SJCRH30 (cell line): ENCODE results near the gene EPB41L2. TPM values are rescaled to one million over a fixed set of nuclear protein-coding genes. Genes with fewer than 3 reads are reported as not detected.
"Not testable (repeated sequence)": the region's sequence is repeated elsewhere in the genome, so short reads cannot be mapped to it uniquely, and the experiment has no call there.

Experiments
- DNase-seq, 2 experiments: peaks; one replicate each; pipeline ENCODE4 v3.0.0-alpha.2; 2015 to 2020
- H3K27ac ChIP-seq: fragments of 250-450 bp; sonication (Bioruptor Pico); 2 replicates; pipeline ENCODE4 v1.5.1; 2020; ENCODE audit warnings: mild to moderate bottlenecking, moderate library complexity
- H3K27me3 ChIP-seq: fragments of 250-450 bp; sonication (Bioruptor Pico); 2 replicates; pipeline ENCODE4 v1.5.1; 2020; ENCODE audit warnings: mild to moderate bottlenecking, moderate library complexity
- H3K36me3 ChIP-seq: fragments of 250-450 bp; sonication (Bioruptor Pico); 2 replicates; pipeline ENCODE4 v1.5.1; 2020; ENCODE audit warnings: mild to moderate bottlenecking, moderate library complexity
- H3K4me1 ChIP-seq: fragments of 250-450 bp; sonication (Bioruptor Pico); 2 replicates; pipeline ENCODE4 v1.5.1; 2020; ENCODE audit warnings: mild to moderate bottlenecking, moderate library complexity
- H3K4me3 ChIP-seq: fragments of 250-450 bp; sonication (Bioruptor Pico); 2 replicates; pipeline ENCODE4 v1.5.1; 2020; ENCODE audit warnings: mild to moderate bottlenecking, moderate library complexity
- H3K9me3 ChIP-seq: fragments of 250-450 bp; sonication (Bioruptor Pico); replicated peaks from 2 replicates; pipeline ENCODE4 v1.5.1; 2020; ENCODE audit warnings: mild to moderate bottlenecking, moderate library complexity
- total RNA-seq: library from RNA; depleted of rRNA; stranded (reverse); fragments of >200 nt; shearing (Covaris generic); gene quantifications from 2 replicates; pipeline ENCODE4 v1.2.3, GENCODE V29; 2014

The EPB41L2 gene
- total RNA-seq, 1 experiment from 2014 or later = 95.9 TPM

GRCh38 chr6:130933712-130934200 lies 129.3 kb downstream of the EPB41L2 start:
- H3K36me3 ChIP-seq = peaks cover 2% of the 10 kb centered on the region; the same call in 1 of the 2 replicates
- no peak overlapping the region for H3K4me3 ChIP-seq
- H3K27me3 ChIP-seq = no peaks in the 10 kb centered on the region
- H3K9me3 ChIP-seq = no peaks in the 10 kb centered on the region
- H3K27ac ChIP-seq = no peak overlapping the region
- H3K4me1 ChIP-seq = peaks cover 42% of the 10 kb centered on the region
- peak; percentile 58 to 72 for DNase-seq

DNA sequence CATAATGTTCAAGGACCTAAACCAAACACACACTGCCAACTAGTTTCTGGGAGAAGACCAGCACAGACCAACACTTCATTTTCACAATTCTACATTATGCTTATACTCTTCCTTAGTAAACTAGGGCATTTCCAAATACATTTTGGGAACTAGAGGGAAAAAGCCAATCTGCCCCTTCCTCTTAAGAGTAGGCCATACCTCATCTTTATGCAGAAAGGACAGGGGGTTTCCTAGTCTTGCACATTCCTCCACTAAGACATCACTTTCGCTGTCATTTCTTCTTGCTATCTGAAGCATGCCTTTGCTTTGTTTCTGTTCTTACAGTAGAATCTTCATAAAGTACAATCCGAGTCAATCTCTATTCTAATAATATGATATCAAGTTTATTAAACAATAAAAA lies 130.1 kb downstream of the EPB41L2 start:
- H3K27ac ChIP-seq = no peak overlapping the region
- no peaks in the 10 kb centered on the region for H3K27me3 ChIP-seq
- H3K9me3 ChIP-seq = no peaks in the 10 kb centered on the region
- no peak overlapping the region for H3K4me3 ChIP-seq
- no peak for DNase-seq
- H3K4me1 ChIP-seq = peaks cover 34% of the 10 kb centered on the region
- H3K36me3 ChIP-seq = peaks cover 2% of the 10 kb centered on the region; the same call in 1 of the 2 replicates

DNA sequence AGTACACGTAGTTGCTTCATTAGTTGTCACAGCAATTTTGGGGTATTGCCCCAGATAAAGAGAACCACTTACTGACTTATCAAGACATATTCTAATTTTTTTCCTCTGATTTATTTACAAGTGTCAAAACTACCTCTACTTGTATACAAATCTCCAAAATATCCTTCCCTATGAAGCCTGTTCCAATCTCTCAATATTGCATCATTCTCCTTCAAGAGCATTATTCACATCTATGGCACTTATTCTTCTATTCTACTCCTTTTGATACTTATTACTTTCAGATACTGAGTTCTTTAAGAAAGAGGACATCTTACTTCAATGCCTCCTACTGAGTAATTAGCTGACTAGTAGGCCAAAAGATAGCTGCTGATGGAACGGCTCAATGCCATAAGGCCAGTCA lies 130.6 kb downstream of the EPB41L2 start:
- no peak overlapping the region for H3K4me3 ChIP-seq
- no peak for DNase-seq
- no peaks in the 10 kb centered on the region for H3K27me3 ChIP-seq
- H3K36me3 ChIP-seq = peaks cover 2% of the 10 kb centered on the region; the same call in 1 of the 2 replicates
- H3K27ac ChIP-seq = no peak overlapping the region
- H3K4me1 ChIP-seq = peaks cover 33% of the 10 kb centered on the region
- H3K9me3 ChIP-seq = no peaks in the 10 kb centered on the region

GRCh38 chr6:130931683-130932082 lies 131.4 kb downstream of the EPB41L2 start:
- Histone ChIP-seq H3K4me1 (peaks cover 38% of the 10 kb centered on the region), H3K9me3 (no peaks in the 10 kb centered on the region), H3K36me3 (peaks cover 2% of the 10 kb centered on the region; the same call in 1 of the 2 replicates), H3K27ac (no peak overlapping the region), H3K4me3 (no peak overlapping the region), H3K27me3 (no peaks in the 10 kb centered on the region)
- DNase-seq = no peak

- Histone ChIP-seq H3K27ac (no peak overlapping the region), H3K27me3 (no peaks in the 10 kb centered on the region), H3K4me3 (no peak overlapping the region), H3K4me1 (peaks cover 24% of the 10 kb centered on the region), H3K9me3 (no peaks in the 10 kb centered on the region), H3K36me3 (peaks cover 4% of the 10 kb centered on the region; the same call in 1 of the 2 replicates)
- DNase-seq = no peak
These were observed 133.9 kb downstream of the EPB41L2 start for GRCh38 chr6:130929036-130929678.

- no peak for DNase-seq
- H3K27me3 ChIP-seq = no peaks in the 10 kb centered on the region
- no peak overlapping the region for H3K4me3 ChIP-seq
- peaks cover 7% of the 10 kb centered on the region for H3K36me3 ChIP-seq
- H3K27ac ChIP-seq = no peak overlapping the region
- H3K9me3 ChIP-seq = no peaks in the 10 kb centered on the region
- H3K4me1 ChIP-seq = peaks cover 16% of the 10 kb centered on the region; the same call in 1 of the 2 replicates
These were observed 134.7 kb downstream of the EPB41L2 start for GRCh38 chr6:130928158-130928912.

GRCh38 chr6:130927305-130927704 lies 135.7 kb downstream of the EPB41L2 start:
- peak in 1 of 2 experiments; percentile 40 for DNase-seq
- Histone ChIP-seq H3K9me3 (no peaks in the 10 kb centered on the region), H3K4me1 (peaks cover 8% of the 10 kb centered on the region; the same call in 1 of the 2 replicates), H3K4me3 (no peak overlapping the region), H3K36me3 (peaks cover 11% of the 10 kb centered on the region), H3K27me3 (no peaks in the 10 kb centered on the region), H3K27ac (no peak overlapping the region)

DNA sequence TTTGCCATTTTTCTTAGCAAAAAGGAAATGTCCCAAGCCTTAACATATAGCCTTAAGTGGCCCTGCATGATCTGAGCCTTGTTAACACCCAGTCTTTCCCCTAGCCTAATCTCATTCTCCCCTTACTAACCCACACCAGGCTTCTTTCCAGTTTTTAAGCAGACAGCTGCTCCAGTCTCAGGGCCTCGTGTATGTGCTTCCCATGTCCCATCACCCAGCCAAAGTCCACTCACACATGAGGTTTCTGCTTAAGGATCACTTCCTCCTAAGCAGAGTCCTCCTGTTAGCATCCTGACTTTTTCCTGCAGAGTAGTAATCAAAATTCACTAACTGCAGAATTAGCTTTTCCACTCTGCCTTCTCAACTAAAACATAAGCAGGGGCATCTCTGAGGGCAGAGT lies 139.7 kb downstream of the EPB41L2 start:
- no peak overlapping the region for H3K27ac ChIP-seq
- DNase-seq = peak in 1 of 2 experiments; percentile 15
- peaks cover 9% of the 10 kb centered on the region for H3K36me3 ChIP-seq

DNA sequence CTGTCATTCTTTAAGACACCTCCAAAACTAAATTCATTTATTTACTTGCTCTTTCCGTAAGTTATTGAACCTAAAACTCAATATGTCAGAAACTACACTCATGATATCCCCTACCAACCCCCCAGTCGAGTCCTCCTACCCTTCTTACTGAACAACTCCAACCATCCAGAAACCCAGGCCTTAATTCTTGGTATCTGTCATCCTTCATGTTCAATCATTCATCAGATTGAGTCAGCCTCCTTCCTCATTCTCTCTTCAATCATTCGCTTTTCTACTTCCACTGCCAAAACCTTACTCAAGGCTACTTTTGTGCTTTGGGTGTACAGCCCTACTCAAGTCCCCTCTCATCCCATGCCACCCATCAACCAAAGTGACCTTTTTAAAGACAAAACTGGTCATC lies 140.1 kb downstream of the EPB41L2 start:
- Histone ChIP-seq H3K9me3 (no peaks in the 10 kb centered on the region), H3K27me3 (no peaks in the 10 kb centered on the region), H3K4me1 (peaks cover 8% of the 10 kb centered on the region; the same call in 1 of the 2 replicates), H3K36me3 (peaks cover 9% of the 10 kb centered on the region), H3K4me3 (no peak overlapping the region), H3K27ac (no peak overlapping the region)
- no peak for DNase-seq

More for the DNA sequence above, 139.7 kb downstream of the EPB41L2 start:
- H3K27me3 ChIP-seq = no peaks in the 10 kb centered on the region
- peaks cover 8% of the 10 kb centered on the region; the same call in 1 of the 2 replicates for H3K4me1 ChIP-seq
- no peak overlapping the region for H3K4me3 ChIP-seq
- no peaks in the 10 kb centered on the region for H3K9me3 ChIP-seq

GRCh38 chr6:130920969-130921368 lies 142.1 kb downstream of the EPB41L2 start:
- Histone ChIP-seq H3K27ac (no peak overlapping the region), H3K9me3 (no peaks in the 10 kb centered on the region), H3K36me3 (peaks cover 10% of the 10 kb centered on the region), H3K27me3 (no peaks in the 10 kb centered on the region), H3K4me3 (no peak overlapping the region), H3K4me1 (no peaks in the 10 kb centered on the region)
- DNase-seq = no peak

- Histone ChIP-seq H3K4me3 (no peak overlapping the region), H3K4me1 (peaks cover 8% of the 10 kb centered on the region), H3K27me3 (no peaks in the 10 kb centered on the region), H3K36me3 (peaks cover 8% of the 10 kb centered on the region), H3K9me3 (no peaks in the 10 kb centered on the region), H3K27ac (no peak overlapping the region)
- DNase-seq = no peak
These were observed 144.9 kb downstream of the EPB41L2 start for GRCh38 chr6:130918171-130918570.

DNA sequence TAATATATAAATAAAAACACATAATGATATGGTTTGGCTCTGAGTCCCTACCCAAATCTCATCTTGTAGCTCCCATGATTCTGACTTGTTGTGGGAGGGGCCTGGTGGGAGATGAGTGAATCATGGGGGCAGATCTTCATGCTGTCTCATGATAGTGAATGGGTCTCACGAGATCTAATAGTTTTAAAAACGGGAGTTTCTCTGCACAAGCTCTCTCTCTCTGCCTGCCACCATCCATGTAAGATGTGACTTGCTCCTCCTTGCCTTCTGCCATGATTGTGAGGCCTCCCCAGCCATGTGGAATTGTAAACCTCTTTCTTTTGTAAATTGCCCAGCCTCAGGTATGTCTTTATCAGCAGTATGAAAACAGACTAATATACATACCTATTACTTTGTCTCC lies 147.4 kb downstream of the EPB41L2 start:
- not testable (repeated sequence) for DNase-seq, H3K4me3 ChIP-seq, H3K9me3 ChIP-seq, H3K27ac ChIP-seq, H3K36me3 ChIP-seq, H3K27me3 ChIP-seq
- peaks cover 14% of the 10 kb centered on the region for H3K4me1 ChIP-seq

DNA sequence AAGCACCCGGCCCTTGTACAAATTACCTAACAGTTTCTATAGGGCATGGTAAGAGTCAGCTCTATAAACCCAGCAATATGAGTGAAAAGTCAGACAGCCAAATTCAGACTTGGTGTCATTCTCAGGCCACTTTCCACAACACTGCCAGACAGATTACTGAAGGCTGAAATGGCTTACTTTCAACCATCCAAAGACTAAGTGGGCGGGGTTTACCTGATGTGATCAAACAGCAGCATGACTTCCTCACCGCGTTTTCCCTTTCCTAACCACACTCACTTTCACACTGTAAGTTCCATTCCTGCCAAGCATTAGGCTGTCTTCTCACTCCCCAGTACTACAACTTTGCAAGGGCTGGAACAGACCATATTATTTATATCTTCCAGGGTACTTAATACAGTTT lies 149.9 kb downstream of the EPB41L2 start:
- peak overlapping the region; percentile 88 for H3K27ac ChIP-seq
- DNase-seq = peak; percentile 39 to 61
- no peaks in the 10 kb centered on the region for H3K9me3 ChIP-seq
- H3K36me3 ChIP-seq = peaks cover 4% of the 10 kb centered on the region; the same call in 1 of the 2 replicates
- H3K27me3 ChIP-seq = no peaks in the 10 kb centered on the region
- H3K4me3 ChIP-seq = no peak overlapping the region
- H3K4me1 ChIP-seq = peaks cover 14% of the 10 kb centered on the region

DNA sequence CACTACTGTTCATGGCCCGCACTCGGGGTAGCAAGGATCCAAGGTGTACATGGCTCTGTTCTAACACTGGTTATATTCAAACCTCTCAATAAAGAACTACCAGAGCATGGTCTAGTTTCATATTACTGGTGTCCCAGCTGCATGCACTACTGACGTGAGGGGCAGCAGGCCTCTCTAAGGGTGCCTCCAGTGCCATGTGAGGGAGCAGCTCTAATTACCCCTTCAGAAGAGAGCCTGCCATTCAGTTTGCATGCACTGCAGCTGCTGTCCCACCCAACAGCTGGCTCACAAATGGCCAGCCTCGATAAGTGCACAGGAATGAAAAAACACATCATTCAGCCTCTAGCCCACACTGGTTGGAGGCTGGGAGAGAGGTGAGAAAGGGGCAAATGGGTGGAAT lies 150.6 kb downstream of the EPB41L2 start:
- H3K4me1 ChIP-seq = peaks cover 14% of the 10 kb centered on the region
- DNase-seq = peak; percentile 93 to 97
- peaks cover 4% of the 10 kb centered on the region; the same call in 1 of the 2 replicates for H3K36me3 ChIP-seq
- H3K4me3 ChIP-seq = peak overlapping the region; percentile 15
- no peaks in the 10 kb centered on the region for H3K27me3 ChIP-seq
- H3K9me3 ChIP-seq = no peaks in the 10 kb centered on the region
- H3K27ac ChIP-seq = peak overlapping the region; percentile 88

DNA sequence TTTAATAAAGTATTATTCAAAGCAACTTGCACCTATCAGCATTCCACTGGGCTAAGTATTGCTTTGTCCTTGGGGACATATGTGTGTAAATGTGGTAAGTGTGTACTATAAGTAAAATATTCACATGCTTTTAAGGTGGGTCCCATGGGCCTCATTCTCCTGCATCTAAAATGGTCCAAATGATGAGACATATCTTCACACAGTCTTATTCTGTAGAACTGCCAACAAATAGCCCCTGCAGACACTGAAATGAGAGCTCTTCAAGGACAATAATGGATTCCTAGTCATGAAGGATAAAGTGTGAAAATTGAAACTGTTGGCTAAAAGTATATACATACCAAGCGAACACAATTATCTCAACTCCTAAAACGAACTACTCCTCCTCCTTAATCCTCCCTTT lies 154.1 kb downstream of the EPB41L2 start:
- DNase-seq = no peak
- Histone ChIP-seq H3K27me3 (no peaks in the 10 kb centered on the region), H3K36me3 (no peaks in the 10 kb centered on the region; the same call in 1 of the 2 replicates), H3K4me3 (no peak overlapping the region), H3K9me3 (no peaks in the 10 kb centered on the region), H3K27ac (no peak overlapping the region), H3K4me1 (peaks cover 14% of the 10 kb centered on the region)
